Breast epithelium (tissue), 4 donors: ENCODE data around the gene RBP3. TPM values are rescaled to one million over a fixed set of nuclear protein-coding genes. Genes with fewer than 3 reads are reported as not detected.

Source experiments
- DNase-seq, 2 donors: peaks; one replicate each; pipeline ENCODE4 v3.0.0-alpha.2; 2019; ENCODE audit warnings: low spot score in 2 of 2
- H3K27ac ChIP-seq, 2 donors: fragments of 200-600 bp; sonication (generic) in 1 of 2; one replicate each; pipeline ENCODE4 v1.5.1; 2016 to 2019; ENCODE audit warnings: mild to moderate bottlenecking in 1 of 2
- H3K27me3 ChIP-seq, 2 donors: fragments of 200-600 bp; sonication (generic) in 1 of 2; one replicate each; pipeline versions ENCODE4 v1.5.1 to v1.6.0; 2017 to 2019; ENCODE audit warnings: control low read depth in 1 of 2, mild to moderate bottlenecking in 1 of 2
- H3K36me3 ChIP-seq: fragments of 200-600 bp; one replicate; pipeline ENCODE4 v1.5.1; 2019
- H3K4me1 ChIP-seq, 2 donors: fragments of 200-600 bp; sonication (generic); one replicate each; pipeline ENCODE4 v1.5.1; 2016 to 2019; ENCODE audit warnings: control low read depth in 1 of 2
- H3K4me3 ChIP-seq, 3 donors: fragments of 200-600 bp; sonication (generic); 1 replicate in 2 of 3; 2 replicates in 1 of 3; pipeline ENCODE4 v1.5.1; 2016 to 2019; ENCODE audit warnings: mild to moderate bottlenecking in 3 of 3, moderate library complexity in 2 of 3
- H3K9me3 ChIP-seq, 2 donors: fragments of 200-600 bp; sonication (generic) in 1 of 2; one replicate each; pipeline ENCODE4 v1.5.1; 2016 to 2019; ENCODE audit warnings: control low read depth in 1 of 2
- POLR2A ChIP-seq: fragments of 450-650 bp; IDR thresholded peaks from one replicate; pipeline ENCODE4 v1.6.1; 2016; ENCODE audit warnings: antibody characterized with exemption, mild to moderate bottlenecking, moderate library complexity
- POLR2AphosphoS5 ChIP-seq, 3 donors: sonication (generic); formaldehyde crosslinking; IDR thresholded peaks; one replicate each; pipeline ENCODE4 v1.6.1; 2017; ENCODE audit warnings: antibody characterized with exemption in 3 of 3
- intact Hi-C: fragments of 100-400 bp; cut with DNase I; formaldehyde crosslinking; loops from one replicate; pipeline ENCODE4 v1.15.1; 2023; ENCODE audit warnings: low total_unique reads
- total RNA-seq, 3 donors: library from RNA; depleted of rRNA; stranded (reverse); fragments of >200 nt; gene quantifications; one replicate each; pipeline ENCODE4 v1.1.0, GENCODE V29; 2016
- TF ChIP-seq, protein P1 (sequence below), 3 donors: fragments of 450-650 bp; IDR thresholded peaks; one replicate each; pipeline ENCODE4 v1.5.1; 2016 to 2017; ENCODE audit warnings: antibody characterized with exemption in 3 of 3, mild to moderate bottlenecking in 3 of 3, moderate library complexity in 3 of 3

RBP3 gene
- total RNA-seq, 3 donors from 2014 or later: not detected

DNA sequence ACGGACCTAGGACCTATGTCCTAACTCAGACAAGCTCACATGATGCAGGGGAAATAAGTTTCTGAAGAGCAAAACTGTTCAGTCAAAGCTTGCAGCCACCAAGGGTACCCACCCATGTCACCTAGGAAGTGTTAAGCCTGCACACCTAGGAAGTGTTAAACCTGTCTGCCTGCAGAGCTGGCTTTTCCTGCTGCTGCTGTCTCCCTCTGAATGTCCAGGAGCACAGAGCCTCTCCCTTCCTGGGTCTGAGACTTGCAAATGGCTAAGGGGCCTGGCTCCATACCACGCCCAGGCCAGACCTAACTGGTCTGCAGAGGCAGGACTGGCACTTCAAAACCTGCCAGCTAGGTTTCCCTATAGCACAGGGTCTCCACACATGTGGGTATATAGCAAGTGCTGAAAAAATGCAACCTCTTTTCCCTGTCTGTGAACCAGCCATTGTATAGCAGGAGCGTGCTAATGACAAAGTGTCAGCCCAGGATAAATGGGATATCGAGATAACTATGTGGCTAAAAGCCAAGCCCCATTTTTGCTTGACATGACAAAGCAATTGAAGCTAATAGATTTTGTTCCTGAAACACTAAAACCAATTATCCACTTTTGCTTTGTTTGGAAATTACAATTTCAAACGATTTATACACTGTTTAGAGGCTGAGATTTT, 24.4 kb upstream of the RBP3 start:
- Histone ChIP-seq H3K27me3 (no peaks in the 10 kb centered on the region), H3K27ac (no peak overlapping the region), H3K9me3 (no peaks in the 10 kb centered on the region), H3K4me1 (no peaks in the 10 kb centered on the region), H3K36me3 (no peaks in the 10 kb centered on the region), H3K4me3 (no peak overlapping the region)
- TF ChIP-seq POLR2A (no peak), POLR2AphosphoS5 (IDR thresholded peaks at IDR 0.05) (no peak)
- TF ChIP-seq, protein P1, sequence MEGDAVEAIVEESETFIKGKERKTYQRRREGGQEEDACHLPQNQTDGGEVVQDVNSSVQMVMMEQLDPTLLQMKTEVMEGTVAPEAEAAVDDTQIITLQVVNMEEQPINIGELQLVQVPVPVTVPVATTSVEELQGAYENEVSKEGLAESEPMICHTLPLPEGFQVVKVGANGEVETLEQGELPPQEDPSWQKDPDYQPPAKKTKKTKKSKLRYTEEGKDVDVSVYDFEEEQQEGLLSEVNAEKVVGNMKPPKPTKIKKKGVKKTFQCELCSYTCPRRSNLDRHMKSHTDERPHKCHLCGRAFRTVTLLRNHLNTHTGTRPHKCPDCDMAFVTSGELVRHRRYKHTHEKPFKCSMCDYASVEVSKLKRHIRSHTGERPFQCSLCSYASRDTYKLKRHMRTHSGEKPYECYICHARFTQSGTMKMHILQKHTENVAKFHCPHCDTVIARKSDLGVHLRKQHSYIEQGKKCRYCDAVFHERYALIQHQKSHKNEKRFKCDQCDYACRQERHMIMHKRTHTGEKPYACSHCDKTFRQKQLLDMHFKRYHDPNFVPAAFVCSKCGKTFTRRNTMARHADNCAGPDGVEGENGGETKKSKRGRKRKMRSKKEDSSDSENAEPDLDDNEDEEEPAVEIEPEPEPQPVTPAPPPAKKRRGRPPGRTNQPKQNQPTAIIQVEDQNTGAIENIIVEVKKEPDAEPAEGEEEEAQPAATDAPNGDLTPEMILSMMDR (IDR thresholded peaks at IDR 0.05): no peak
- DNase-seq: no peak
- intact Hi-C loops: no loop called here

DNA sequence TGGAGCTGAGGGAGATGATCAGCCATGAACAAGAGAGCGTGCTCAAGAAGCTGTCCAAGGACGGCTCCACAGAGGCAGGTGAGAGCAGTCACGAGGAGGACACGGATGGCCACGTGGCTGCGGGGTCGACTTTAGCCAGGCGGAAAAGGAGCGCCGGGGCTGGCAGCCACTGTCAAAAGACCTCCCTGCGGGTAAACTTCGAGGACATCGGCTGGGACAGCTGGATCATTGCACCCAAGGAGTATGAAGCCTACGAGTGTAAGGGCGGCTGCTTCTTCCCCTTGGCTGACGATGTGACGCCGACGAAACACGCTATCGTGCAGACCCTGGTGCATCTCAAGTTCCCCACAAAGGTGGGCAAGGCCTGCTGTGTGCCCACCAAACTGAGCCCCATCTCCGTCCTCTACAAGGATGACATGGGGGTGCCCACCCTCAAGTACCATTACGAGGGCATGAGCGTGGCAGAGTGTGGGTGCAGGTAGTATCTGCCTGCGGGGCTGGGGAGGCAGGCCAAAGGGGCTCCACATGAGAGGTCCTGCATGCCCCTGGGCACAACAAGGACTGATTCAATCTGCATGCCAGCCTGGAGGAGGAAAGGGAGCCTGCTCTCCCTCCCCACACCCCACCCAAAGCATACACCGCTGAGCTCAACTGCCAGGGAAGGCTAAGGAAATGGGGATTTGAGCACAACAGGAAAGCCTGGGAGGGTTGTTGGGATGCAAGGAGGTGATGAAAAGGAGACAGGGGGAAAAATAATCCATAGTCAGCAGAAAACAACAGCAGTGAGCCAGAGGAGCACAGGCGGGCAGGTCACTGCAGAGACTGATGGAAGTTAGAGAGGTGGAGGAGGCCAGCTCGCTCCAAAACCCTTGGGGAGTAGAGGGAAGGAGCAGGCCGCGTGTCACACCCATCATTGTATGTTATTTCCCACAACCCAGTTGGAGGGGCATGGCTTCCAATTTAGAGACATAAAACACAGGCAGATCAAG, 22.6 kb upstream of the RBP3 start:
- intact Hi-C loops: no loop called here
- no peak for TF ChIP-seq POLR2A
- TF ChIP-seq POLR2AphosphoS5 (IDR thresholded peaks at IDR 0.05): no peak
- TF ChIP-seq, protein P1 (IDR thresholded peaks at IDR 0.05): no peak

DNA sequence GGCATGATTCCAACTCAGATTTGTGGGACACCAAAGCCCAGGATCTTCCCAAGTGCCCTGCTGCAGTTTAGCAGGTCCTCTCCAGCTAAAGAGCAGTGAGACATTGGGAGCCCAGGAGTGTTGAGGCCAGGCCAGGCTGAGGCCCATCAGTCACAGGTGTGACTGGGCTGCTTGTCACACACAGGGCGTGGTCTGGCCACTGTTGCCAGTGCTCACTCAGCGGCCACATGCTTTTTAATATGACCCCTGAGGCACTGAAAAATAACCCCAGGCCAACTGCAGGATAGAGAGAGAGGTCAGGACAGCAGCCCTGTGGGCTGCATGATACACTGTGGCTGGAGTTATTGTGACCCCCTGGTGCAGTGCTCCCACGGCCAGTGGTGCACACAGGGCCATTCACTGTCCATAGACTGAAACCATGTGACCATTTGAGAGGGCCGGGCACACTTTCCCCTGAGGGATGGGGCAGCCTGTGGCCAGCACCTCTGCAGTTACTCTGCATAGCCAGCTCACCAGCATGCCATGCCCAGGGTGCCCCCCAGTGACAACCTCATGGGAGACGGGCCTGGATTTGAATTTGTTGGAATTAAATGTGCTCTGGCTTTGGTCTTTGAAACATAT, 21.7 kb upstream of the RBP3 start:
- no peaks in the 10 kb centered on the region for H3K36me3 ChIP-seq
- H3K27me3 ChIP-seq: no peaks in the 10 kb centered on the region
- H3K9me3 ChIP-seq: no peaks in the 10 kb centered on the region
- H3K4me1 ChIP-seq: no peaks in the 10 kb centered on the region
- H3K4me3 ChIP-seq: no peak overlapping the region
- H3K27ac ChIP-seq: no peak overlapping the region
- TF ChIP-seq POLR2AphosphoS5 (IDR thresholded peaks at IDR 0.05): no peak
- no peak for TF ChIP-seq POLR2A
- TF ChIP-seq, protein P1 (IDR thresholded peaks at IDR 0.05): no peak
- intact Hi-C loops: no loop called here
- no peak for DNase-seq

More for the DNA sequence above, 22.6 kb upstream of the RBP3 start:
- DNase-seq: no peak
- no peak overlapping the region for H3K4me3 ChIP-seq
- H3K27ac ChIP-seq: no peak overlapping the region
- no peaks in the 10 kb centered on the region for H3K27me3 ChIP-seq
- no peaks in the 10 kb centered on the region for H3K4me1 ChIP-seq
- no peaks in the 10 kb centered on the region for H3K36me3 ChIP-seq
- H3K9me3 ChIP-seq: no peaks in the 10 kb centered on the region

DNA sequence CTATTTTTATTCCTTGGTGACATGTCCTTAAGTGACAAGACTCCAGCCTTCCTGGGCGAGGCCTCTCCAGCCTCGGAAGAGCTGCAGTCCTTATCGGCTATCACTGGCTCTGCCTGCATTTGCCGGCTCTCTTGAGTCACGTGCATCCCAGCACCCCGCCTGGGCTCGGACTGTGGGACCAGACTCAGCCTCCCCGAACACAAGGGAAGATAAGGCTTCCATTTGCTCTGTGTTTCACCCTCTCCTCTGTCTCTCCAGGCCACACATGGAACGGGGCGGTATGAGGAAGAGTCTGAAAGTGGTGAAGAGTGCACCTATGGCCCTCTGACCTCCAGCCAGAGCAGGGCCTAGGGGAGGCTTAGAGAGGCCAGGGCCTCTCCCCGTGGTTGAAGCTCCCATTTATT, 21.2 kb upstream of the RBP3 start:
- TF ChIP-seq, protein P1 (IDR thresholded peaks at IDR 0.05): no peak
- no peak for TF ChIP-seq POLR2A
- no peak for TF ChIP-seq POLR2AphosphoS5 (IDR thresholded peaks at IDR 0.05)
- H3K27ac ChIP-seq: no peak overlapping the region
- no peaks in the 10 kb centered on the region for H3K36me3 ChIP-seq
- no peaks in the 10 kb centered on the region for H3K9me3 ChIP-seq
- no peaks in the 10 kb centered on the region for H3K27me3 ChIP-seq
- no peak for DNase-seq
- no peaks in the 10 kb centered on the region for H3K4me1 ChIP-seq
- no peak overlapping the region for H3K4me3 ChIP-seq
- intact Hi-C loops: no loop called here
